Retinal pigment epithelial cell (primary cell): ENCODE results near the gene MED27.

Source experiments
- DNase-seq: peaks from one replicate; pipeline ENCODE4 v3.0.0-alpha.2; 2010; ENCODE audit warnings: low read depth
- H3K4me3 ChIP-seq: 2 replicates; pipeline ENCODE4 v1.5.1; 2011; ENCODE audit warnings: mild to moderate bottlenecking, low read length, control low read depth, moderate library complexity
- TF ChIP-seq, protein P1 (sequence below): conservative IDR thresholded peaks from 2 replicates; pipeline ENCODE4 v1.5.1; 2011; ENCODE audit warnings: low read depth, low read length, control low read depth, inconsistent platforms

Gene MED27

DNA sequence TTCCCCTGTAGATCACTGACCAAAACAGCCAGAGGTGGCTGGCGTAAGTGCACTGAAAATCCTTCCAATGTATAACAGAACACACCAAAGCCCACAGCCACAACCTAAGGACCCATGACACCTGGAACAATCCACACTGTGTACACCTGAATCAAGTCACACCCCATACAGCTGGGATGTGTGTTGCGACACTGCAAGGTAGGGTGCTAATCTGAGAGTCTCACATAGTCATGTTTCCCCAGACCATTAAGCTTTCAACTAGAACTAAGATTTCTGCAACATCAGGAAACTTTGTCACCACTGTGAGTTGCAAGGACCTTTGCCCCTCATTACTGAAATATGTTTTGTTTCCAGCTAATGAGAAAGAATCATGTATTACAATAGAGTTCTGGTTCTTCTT lies 59.4 kb downstream of the MED27 start:
- no peak overlapping the region for H3K4me3 ChIP-seq
- no peak for DNase-seq
- TF ChIP-seq, protein P1, sequence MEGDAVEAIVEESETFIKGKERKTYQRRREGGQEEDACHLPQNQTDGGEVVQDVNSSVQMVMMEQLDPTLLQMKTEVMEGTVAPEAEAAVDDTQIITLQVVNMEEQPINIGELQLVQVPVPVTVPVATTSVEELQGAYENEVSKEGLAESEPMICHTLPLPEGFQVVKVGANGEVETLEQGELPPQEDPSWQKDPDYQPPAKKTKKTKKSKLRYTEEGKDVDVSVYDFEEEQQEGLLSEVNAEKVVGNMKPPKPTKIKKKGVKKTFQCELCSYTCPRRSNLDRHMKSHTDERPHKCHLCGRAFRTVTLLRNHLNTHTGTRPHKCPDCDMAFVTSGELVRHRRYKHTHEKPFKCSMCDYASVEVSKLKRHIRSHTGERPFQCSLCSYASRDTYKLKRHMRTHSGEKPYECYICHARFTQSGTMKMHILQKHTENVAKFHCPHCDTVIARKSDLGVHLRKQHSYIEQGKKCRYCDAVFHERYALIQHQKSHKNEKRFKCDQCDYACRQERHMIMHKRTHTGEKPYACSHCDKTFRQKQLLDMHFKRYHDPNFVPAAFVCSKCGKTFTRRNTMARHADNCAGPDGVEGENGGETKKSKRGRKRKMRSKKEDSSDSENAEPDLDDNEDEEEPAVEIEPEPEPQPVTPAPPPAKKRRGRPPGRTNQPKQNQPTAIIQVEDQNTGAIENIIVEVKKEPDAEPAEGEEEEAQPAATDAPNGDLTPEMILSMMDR: no peak

DNA sequence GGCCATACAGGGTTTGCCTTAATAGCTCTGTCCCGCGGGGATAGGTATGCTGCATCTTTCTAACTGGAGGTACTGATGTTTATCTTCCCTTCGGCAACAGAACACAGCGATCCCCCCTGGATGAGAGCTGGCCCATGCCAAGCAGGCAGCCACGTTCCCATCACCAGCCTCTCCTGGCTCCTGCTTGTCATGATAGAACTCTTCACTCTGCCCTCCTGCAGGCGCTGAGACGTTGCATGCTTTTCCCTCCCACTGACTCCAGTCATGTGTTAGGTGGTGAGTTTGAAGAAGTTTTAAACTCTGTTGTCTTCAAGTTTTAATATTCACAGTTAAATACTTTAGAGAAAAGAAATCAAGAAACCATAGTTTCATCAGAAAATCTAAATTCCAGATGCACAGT lies 60.0 kb downstream of the MED27 start:
- no peak overlapping the region for H3K4me3 ChIP-seq

DNA sequence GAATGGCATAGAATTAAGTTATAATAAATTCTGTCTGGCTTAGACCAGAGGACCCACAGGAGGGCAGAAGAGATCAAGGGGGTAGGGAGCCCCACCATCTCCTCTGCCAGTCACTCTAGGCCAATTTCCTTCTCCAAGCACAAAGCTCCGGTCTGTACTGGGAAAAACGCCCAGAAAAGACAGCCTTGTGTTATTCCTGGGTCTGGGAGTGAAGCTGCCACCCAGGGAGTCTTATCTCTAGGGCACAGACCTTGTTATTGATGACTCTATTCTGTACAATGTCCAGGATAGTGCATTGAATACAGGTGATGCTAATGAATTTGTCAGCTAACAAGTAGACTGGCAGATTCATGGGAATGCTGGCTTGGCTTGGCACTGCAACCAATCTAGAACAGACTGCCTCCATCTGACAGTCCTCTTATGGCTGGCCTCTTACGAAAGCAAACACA lies 60.7 kb downstream of the MED27 start:
- no peak for DNase-seq
- TF ChIP-seq, protein P1: no peak
- H3K4me3 ChIP-seq: no peak overlapping the region

More for the DNA sequence above, 60.0 kb downstream of the MED27 start:
- no peak for DNase-seq
- TF ChIP-seq, protein P1: no peak

DNA sequence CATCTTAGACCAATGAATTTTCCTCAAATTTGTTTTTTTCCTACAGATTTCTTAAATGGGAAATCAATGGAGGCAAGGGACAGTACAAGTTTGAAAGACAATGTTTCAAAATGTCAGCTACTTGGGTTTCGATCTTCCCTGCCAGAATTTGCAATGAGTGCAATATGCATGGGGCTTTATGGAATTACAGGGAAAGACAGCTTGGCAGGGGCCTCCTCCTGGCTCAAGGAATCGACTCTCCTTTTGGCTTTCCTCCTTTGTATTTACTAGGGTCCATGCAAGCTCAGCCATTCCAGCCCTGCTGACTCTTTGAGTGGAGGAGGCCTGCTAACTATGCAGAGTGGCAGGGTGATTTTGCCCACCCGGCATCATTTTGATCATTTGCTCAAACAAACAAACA lies 63.2 kb downstream of the MED27 start:
- TF ChIP-seq, protein P1: no peak
- DNase-seq: no peak
- no peak overlapping the region for H3K4me3 ChIP-seq

DNA sequence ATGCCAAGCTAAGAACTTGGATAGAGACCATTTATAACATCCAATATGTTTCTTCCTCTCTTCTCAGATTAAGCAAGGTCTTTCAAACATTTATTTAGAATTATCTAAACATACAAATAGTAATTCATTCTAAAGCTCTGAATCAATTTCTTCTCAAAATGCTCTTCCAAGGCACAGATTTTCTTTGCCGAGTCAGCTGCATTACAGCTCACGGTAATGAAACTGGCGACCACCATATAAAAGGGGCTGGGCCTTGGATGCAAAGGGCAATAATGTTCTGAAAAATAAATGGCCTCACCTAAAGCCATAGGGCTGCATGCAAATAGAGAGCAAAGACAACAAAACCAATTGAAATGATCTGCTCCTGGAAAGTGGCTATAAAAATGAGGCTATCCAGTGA lies 63.8 kb downstream of the MED27 start:
- TF ChIP-seq, protein P1: no peak
- no peak overlapping the region for H3K4me3 ChIP-seq
- no peak for DNase-seq

DNA sequence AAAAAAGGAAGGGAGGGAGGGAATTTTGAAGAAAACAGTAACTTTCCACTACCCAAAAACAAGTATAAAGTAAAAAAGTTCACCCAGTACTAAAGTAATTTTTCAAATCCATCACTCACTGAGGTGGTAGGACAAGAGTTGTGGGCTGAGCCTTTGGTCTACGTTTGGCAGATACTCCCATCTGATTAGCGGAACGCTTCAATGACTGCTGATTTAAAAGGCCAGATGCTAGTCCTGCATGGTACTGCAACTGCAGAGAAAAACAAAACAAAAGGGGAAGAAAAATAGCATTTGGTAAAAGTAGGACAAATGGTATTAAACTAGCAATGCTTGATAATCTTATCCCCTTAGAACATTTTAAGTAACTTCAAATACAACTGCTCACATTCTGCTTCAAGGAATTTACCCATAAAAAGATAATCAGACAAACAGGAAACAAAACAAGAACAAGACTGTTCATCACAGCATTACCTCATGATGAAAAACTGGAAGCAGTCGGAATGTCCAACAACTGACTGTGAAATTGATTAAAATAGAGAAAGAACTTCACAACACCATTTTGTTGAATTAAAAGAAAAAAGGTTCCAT lies 65.4 kb downstream of the MED27 start:
- DNase-seq: no peak
- TF ChIP-seq, protein P1: no peak
- no peak overlapping the region for H3K4me3 ChIP-seq

DNA sequence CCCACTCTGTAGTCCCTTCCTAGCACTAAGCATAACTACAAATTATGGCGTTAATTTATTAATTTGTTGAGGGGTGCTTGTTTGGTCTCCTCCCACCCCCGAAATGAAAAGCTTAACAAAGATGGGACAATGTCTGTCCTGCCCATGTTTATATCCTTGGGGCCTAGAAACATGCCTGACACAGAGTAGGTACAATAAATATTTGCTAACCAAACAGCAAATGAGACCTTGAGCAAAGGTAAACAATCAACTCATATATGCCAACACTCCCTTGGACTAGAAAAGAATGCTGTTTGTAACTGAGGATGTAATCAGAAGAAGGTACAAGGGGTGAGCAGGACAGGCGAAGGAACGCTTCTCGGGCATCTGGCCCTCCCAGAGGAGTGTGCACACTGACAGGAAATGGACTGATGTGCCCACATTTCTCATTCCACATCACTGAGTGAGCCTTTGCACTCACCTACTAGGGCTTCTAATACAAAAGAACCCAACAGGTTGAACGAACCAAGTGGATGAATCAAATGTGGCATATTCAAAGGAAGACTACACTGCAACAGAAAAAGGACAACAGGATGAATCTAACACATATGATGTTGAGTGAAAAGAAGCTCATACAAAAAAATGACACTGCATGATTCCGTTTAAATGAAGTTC lies 66.8 kb downstream of the MED27 start:
- DNase-seq: no peak
- TF ChIP-seq, protein P1: no peak
- H3K4me3 ChIP-seq: no peak overlapping the region
